Hematopoietic multipotent progenitor cell treated with erythropoietin and hydrocortisone succinate and interleukin-3 and kit ligand, for 15 days (in vitro differentiated cells): ENCODE data around the gene MLPH.
"Not testable (repeated sequence)": the region's sequence is repeated elsewhere in the genome, so short reads cannot be mapped to it uniquely, and the experiment has no call there.

Experiments
- DNase-seq: peaks from one replicate; pipeline ENCODE4 v3.0.0-alpha.2; 2015; ENCODE audit warnings: low spot score

The MLPH gene

DNA sequence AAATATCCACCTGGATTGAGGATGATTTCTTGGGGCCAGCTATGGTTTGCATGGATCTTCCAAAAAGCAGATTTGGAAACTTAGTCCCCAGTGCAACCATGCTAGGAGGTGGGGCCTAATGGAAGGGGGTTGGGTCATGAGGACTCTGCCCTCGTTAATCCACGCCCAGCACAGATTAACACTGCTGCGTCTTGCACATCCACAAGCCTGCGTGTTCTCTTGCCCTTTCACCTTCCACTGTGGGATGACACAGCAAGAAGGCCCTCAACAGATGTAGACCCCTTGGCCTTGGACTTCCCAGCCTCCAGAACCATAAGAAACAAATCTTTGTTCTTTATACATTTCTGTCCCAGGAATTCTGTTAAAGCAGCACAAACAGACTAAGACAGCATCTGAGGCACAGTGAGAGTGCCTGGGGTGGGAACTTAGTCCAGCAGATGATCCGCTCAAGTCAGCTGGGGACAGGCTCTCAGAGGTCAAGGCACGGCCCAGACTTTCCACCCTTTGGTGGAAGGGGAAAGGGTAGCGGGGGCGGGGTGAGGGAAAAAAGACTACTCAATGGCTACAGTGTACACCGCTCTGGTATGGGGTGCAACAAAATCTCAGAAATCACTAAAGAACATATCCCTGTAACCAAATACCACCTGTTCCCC, 101.1 kb downstream of the MLPH start:
- no peak for DNase-seq

DNA sequence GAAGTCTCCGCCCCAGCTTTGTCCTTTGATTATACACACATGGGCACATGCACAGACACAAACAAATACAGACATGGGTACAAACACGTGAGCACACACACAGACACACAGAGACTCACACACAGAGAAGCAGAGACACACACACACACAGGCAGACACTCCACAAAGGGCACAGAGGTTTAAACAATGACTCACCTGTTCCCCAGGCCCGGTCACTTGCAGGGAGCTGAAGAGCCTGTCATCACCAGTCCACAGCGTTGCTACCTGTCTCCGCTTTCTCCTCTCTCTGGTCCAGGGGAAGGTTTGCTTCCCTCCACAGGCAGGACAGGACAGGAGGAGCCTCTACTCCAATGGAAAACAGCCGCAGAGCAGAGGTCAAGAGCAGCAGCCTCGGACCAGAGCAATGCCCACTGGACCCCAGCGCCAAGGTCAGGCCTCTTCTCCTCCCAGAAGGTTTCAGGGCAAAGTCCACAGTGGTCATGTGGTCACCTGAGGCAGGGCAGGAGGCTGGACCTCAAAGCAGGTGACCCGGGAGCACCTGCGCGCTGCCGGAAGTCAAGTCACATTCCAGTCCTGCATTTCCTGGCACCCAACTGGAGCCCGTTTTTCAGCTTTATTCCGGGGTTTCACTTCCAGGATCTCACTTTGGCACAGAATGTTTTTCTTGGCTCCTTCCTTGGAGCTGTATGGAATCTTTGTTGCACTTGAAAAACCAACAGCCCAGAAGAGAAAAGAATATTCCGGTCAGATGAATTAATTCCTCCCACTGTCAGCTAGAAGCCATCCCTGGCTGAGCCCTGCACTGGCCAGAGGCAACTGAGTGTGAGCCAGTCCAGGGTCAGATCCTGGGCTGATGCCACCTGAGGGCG, 103.5 kb downstream of the MLPH start, which contains the start of gene RAB17:
RAB17 (minus strand) TSS at position 463 of the 869 bp plus-strand sequence. CDS start 4,580 bp downstream, outside the sequence.
- no peak for DNase-seq

DNA sequence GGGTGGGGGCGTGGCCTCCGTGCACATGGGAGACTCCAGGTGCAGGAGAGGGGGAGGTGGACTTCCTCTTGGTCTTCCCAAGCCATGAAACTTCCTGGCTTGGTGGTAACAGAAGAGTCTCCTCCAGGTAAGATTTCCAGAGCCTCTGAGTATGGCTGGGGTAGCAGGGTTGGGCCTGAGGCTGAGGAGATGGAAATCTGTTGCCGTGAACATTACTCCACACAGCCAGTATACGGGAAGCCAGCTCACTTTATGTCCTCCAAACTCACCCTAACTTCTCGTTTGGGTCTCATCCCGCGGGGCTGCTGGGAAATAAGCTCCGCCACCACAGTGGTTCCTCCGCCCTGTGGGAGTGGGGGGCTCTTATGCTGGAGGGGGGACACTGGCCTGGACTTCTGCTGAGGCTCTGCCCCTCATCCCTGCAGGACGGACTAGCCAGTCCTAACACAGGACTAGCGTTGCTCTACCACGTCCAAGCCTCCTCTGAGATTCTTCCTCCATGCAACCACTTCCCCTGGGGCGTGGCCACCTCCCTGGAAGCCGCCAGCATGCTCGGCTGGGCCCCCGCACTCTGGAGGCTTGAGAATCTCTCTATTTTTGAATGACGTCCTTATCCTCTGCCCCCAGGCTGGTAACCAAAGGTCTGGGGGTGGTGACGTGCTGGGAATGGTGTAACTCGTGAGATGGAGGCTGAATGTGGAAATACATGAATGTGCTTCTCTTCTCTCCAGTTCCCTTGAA, 104.3 kb downstream of the MLPH start:
- DNase-seq: no peak

DNA sequence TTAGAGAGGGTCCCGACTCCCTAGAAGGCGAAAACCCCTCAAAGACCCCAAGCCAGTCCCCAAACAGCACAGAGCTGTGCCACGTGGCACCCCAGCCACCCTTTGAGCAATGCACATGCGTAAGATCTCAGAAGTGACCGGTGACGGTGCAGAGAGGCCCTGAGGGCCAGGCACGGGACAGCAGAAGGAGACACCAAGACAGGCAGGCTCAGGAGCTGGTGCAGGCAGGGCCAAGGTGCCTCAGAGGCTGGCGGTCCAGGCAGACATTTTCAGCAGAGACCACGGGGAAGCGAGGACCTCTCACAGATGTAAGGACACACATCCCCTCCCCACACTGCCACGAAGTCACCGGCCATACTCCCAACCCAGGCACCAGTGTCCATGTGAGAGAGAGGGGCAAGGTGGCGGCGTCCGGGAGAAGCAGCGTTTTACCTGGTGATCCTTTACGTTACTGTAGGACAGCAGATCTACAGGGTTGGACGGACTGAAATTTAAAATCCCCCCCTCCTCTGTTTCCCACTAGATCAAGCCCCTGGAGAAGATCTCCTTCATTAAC, 105.5 kb downstream of the MLPH start:
- no peak for DNase-seq

DNA sequence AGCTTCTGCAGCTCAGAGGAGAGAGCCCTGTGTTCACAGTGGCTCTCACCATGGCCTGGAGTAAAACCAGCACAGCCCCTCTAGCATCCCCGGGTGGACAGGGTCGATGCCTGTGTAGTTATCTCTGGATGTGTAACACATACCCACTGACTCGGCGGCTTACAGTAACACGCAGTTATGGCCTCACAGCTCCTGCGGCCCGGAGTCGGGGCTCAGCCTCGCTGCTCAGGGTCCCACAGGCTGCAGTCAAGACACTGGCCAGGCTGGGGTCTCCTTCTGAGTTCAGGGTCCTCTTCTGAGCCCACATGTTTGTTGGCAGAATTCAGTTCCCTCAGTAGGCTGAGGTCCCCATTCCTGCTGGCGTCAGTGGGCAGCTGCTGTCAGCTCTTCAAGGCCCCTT, 106.0 kb downstream of the MLPH start:
- no peak for DNase-seq

DNA sequence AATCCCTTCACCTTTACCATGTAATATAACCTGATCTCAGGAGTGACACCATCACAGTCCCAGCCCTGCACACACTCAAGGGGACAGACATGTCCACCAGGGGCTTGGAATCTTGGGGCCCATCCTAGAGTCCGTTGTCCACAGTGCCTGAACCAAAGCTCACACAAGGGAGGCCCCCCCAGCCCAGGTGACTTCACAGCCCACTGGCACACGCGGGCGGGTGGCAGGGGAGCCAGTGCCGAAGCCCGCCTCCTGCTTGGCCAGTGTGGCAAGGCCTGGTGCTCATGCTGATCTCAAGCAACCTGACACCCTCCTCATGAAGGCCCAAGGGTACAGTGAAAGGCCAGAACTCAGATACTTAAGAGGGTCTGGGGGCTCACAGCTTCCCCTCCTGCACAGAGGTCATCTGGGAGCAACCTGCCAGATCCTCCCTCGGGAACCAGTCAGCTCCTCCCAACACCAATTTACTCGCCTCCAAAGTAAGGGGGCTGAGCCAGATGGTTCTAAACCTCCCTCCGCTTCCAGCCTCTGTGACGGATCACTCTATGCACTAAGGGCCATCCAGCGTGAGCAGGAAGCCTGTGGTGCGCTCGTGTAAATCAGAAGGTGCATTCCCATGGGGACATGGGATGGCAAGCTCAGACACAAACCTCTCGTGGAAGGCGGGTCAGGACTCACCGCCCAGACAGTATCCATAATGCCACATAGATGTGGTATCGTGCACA, 106.7 kb downstream of the MLPH start:
- no peak for DNase-seq

DNA sequence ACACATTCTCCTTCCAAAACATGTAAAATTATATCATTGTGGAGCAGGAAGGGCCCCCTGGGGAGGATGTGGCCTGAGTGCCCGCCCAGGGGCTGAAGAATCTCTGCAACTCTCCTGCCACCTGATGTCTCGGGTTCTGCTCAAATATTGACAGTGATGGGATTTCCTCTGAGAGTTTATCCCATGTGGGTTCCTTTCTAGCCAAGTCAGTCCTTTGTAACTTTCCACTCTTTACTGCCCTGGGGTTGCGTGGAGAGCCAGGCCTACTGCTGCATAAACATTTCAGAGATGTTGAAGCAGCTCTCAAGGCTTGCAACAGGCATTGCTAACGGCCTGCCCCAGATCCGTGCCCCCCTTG, 107.4 kb downstream of the MLPH start:
- no peak for DNase-seq

DNA sequence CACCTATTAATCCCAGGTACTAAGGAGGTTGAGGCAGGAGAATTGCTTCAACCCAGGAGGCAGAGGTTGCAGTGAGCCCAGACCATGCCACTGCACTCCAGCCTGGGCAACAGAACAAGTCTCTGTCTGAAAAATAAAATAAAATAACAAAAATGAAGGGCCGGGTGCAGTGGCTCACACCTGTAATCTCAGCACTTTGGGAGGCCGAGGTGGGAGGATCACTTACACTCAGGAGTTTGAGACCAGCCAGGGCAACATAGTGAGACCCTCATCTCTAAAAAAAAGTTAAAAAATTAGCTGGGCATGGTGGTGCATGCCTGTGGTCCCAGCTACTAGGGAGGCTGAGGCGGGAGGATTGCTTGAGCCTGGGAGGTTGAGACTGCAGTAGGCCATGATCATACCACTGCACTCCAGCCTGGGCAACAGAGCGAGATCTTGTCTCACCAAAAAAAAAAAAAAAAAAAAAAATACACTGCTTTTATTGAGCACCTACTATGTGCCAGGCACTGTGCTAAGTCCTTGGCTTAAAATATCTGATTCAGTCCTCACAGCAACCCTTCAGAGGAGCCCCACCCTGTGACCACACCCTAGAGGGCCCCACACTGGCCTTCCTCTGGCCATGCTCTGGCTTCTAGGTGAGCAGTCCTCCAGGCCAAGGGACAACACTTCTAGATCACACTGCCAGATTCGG, 108.9 kb downstream of the MLPH start:
- not testable (repeated sequence) for DNase-seq

DNA sequence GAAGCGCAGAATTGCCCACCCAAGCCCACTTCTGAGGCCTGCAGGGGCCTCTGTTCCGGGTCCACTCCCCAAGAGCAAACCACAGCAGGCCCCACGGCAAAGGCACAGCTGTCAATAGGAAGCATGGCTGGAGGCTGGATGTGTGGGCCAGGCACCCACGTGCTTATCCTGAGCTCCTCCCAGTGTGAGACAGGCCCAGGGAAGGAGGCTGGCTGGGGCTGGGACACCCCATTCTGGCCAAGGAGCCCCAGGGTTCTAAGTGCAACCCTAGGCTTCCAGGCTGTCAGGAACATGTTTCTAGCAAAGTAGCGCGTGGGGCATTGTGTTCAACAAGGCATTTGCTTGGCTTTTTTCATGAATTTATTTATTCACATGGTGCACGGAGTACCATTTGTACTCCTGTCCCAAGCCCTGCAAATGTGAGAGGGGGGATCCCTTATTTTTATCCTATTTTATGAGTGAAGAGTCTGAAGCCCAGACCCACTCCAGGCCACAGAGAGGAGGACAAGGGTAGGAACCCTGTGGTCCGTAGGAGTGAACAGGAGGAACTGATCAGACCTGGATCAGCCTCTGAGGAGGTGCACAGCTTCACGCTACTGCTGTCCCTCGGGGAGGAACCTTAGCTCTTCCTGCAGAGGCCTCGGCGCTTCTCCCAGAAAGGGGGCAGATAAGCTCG, 109.6 kb downstream of the MLPH start:
- DNase-seq: no peak

DNA sequence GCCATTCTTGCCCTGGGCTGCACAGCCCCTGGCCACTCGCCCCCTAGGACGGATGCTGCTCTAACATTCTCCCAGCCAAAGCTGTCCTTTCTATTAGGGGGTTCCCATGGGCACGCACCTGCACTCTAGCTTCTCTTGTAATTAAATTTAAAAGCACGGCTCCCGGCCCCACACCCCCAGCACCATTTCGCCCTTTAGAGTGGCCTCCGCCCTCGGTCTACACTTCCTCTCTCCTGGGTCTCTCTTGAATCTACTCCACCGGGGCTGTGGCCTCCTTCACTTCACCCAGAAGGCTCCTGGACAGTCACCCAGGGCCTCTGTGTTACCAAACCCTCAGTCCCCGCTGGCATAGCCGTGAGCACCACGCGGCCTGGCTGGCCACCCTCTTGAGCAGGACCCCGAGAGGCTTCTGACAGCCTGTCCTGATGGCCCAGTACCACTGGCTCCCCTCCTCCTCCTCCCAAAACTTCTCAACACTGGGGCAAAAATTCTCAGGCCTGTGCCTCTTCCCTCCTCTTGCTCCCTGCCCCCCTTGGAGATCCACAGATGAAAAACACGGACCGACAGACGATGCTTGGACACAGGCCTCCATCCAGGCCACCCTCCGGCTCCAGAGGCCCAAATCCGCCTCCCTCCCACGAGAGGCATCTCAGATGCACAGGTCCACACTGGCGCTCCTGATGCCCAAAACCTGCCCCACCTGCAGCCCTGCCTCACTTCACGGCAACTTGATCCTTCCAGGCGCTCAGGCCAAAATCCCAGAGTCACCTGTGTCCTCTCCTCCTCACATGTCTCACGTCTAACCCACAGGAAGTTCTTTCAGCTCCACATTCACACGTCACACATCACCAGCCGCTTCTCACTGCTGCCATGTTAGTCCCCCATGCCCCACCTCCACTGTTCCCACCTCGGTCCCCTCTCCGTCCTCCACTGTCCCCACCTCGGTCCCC, 110.4 kb downstream of the MLPH start:
- DNase-seq: no peak

DNA sequence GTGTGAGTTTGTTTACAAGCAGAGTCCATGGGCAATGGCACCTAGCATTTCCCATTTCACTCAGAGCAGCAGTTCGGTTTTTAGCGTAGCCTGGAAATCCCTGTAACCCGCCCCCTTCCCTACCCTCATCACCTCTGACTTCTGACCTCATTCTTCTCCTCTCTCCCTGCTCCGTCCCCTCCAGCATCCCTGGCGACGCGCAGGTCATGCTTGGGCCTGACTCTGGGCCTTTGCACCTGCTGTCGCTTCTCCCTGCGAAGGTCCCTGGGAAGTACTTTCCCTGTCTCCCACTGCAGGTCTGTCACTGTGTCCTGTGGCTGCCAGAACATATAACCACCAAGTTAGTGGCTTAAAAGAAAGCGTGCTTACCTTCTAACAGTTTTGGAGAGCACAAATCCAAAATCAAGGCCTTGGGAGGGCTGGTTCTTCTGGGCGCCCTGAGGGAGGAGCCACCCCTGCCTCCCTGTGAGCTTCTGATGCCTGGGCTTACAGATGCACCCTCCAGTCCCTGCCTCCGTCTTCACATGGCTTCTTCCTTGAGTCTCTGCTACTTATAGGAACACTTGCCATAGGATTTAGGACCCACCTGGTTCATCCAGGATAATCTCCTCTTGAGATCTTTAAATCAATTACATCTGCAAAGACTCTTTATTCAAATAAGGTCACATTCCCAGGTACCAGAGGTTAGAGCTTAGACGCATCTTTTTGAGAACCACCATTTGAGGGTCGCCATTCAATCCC, 111.6 kb downstream of the MLPH start:
- DNase-seq: no peak

DNA sequence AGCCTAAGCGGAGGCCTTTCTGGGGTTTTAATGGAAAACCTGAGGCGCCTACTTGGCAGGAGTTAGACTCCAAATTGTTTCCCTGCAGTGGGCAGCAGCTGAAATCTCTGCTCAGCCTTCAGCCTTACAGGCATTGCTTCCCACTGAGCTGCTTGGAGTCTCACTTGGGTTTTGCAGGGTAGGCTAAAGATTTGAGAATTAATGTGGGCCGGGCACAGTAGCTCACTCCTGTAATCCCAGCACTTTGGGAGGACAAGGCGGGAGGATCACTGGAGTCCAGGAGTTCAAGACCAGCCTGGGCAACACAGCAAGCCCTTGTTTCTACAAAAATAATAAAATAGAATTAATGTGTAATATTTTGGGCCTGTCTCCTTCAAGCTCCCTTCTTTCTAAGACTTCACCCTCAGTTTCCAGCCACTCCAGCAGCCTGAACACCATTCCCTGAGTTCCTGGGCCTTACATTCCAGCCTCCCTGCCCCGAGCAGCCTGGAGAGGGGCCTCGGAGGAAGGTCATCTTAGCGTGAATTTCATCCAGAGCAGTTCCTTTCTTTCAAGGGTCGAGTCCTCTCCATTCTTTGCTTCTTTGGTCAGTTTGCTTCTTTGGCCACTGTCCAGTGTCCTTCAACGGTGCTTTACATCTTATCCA, 112.5 kb downstream of the MLPH start:
- no peak for DNase-seq

DNA sequence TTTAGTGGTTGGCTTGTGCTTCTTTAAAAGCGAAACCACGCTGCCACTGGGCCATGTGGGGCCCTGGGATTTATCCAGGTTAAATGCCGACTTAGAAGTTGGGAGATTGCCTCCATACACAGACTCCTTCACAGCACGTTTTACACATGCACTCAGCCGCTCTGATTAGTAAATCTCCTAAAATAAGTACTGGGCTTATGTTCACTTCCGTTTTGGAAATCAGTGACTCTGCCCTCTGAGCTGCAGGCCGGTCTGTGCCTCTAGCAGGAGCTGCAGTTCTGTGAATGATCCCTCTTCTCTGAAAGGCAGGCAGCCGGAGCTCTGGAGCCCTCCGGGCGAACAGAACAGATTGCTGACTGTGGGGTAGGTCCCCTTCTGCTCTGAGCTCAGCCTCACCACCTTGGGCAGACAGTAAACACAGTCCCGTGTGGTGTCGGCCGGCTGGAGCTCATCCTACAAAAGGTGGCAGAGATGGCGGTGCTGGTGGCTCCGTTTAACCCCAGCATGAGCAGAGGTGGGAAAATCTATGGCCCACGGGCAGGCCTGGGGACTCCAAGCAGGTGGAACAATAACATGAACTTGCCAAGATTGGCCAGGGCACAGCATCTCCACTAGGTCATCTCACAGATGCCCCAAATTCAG, 113.3 kb downstream of the MLPH start:
- no peak for DNase-seq

DNA sequence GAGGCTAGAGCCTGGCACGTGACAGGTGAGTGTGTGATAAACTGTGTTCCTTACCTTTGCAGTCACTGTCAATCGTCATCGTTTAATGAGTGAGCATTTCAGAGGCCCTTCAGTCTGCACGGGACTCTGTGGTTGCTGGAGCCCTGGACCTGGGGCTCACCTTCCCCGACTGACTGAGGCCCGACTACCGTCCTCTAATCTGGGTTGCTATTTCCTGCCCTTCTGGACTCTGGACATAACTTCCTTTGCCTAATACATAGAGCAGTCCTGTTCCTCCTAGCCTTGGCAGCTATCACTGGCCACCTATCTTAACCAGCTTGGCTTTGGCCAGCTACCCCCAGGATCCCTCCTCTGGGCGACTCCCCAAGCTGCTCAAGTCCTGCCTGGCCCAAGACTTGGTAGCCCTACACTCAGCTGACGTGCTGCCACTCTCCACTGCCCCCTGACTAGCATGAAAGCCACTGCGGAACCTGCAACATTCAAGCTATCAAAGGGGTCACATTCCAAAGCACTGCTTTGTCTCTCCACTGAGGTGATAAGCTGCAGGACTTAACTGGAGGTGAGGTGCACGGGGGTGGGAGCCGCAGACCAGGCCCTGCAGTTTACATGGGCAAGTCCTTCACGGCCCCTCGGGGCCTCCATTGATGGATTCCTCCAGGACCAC, 114.5 kb downstream of the MLPH start:
- no peak for DNase-seq

DNA sequence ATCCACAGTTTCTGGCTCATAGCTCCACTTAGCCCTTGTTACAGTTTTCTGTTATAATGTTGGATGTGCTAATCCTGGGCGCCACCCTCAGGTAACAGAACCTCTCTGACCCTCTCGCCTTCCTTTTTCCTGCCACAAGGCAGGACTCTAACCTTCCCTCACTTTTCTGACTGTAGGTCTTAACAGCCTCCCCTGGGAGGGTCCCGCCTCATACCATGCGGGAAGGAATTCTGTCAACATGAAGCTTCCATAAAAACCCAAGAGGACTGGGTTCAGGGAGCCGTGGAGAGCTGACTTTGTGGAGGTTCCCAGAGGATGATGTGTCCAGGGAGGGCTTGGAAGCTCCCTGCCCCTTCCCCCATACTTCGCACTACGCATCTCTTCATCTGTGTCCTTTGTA, 115.4 kb downstream of the MLPH start:
- no peak for DNase-seq

DNA sequence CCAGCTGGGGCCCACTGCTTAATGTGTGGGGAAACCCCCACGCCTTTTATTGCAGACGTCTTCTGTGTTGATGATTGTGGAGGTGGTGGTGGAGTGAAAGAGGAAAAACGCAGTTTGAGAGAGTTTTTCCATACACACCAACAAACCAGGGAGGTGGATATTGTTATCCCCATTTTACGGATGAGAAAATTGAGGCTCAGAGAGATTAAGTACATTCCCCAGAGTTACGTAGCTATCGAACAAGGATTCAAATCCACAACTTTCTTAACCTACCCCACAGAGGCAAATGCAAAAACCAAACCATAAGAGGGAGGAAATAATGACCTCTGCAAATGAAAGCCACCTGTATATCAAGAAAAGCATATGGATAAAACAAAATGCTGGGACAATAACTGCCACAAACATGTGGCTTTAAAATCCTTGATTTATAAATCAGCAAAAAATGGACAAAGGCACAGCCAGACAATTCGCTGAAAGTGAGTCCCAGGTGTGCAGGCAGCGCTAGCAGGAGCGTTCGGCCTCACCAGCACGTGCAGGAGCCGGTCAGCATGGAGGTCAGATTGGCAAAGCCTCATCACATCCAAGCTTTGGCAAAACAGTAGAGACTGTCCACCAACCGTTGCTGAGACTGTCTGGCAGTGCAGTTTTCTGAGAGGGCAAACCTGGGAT, 116.1 kb downstream of the MLPH start:
- DNase-seq: no peak
